ENCODE results near the gene MAB21L4. TPM values are rescaled to one million over a fixed set of nuclear protein-coding genes. Genes with fewer than 3 reads are reported as not detected.
"Not testable (repeated sequence)": the region's sequence is repeated elsewhere in the genome, so short reads cannot be mapped to it uniquely, and the experiment has no call there.

Gene MAB21L4
- total and polyA plus RNA-seq, 10 donors, result 0.04 to 0.70 (median 0.23) TPM; not detected in 6

DNA sequence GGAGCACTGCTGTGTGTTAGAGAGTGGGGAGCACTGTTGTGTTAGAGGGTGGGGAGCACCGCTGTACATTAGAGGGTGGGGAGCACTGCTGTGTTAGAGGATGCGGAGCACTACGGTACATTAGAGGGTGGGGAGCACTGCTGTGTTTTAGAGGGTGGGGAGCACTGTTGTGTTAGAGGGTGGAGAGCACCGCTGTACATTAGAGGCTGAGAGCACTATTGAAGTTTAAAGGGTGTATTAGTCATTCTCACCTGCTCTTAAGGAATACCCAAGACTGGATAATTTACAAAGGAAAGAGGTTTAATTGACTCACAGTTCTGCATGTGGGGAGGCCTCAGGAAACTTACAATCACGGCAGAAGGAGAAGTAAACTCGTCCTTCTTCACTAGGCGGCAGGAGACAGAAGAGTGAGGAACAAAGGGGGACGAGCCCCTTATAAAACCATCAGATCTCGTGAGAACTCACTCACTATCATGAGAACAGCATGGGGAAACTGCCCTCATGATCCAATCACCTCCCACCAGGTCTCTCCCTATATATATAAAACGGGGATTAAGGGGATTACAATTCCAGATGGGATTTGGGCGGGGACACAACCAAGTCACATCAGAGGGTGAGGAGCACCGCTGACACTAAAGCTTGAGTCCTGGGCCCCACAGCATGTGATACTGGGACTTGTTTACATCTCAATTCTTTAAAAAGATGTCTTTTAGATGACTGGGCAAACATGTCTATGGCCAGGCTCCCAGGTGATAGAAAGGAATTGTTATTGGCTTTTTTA is 46.9 kb downstream of the MAB21L4 start:
- Histone ChIP-seq H3K9me3 (peaks cover 0 to 23% (median 8%) of the 10 kb centered on the region in 8 donors), H3K4me1 (peaks cover 0 to 10% (median 3%) of the 10 kb centered on the region in 6 donors), H3K27ac (peak overlapping the region in 1 of 8 donors; percentile 8), H3K4me3 (no peak overlapping the region), H3K27me3 (replicated peaks in 1 of 7) (peaks cover 0 to 9% (median 0%) of the 10 kb centered on the region in 7 donors), H3K36me3 (no peaks in the 10 kb centered on the region)
- no peak for DNase-seq
- intact Hi-C loops (cut with DNase I; ENCODE audit: low total_unique reads), result no loop called here
- WGBS, 5 donors, result 73 to 86% (median 82%) methylated on average over 12 of the region's 12 CpGs
- TF ChIP-seq, protein P1, sequence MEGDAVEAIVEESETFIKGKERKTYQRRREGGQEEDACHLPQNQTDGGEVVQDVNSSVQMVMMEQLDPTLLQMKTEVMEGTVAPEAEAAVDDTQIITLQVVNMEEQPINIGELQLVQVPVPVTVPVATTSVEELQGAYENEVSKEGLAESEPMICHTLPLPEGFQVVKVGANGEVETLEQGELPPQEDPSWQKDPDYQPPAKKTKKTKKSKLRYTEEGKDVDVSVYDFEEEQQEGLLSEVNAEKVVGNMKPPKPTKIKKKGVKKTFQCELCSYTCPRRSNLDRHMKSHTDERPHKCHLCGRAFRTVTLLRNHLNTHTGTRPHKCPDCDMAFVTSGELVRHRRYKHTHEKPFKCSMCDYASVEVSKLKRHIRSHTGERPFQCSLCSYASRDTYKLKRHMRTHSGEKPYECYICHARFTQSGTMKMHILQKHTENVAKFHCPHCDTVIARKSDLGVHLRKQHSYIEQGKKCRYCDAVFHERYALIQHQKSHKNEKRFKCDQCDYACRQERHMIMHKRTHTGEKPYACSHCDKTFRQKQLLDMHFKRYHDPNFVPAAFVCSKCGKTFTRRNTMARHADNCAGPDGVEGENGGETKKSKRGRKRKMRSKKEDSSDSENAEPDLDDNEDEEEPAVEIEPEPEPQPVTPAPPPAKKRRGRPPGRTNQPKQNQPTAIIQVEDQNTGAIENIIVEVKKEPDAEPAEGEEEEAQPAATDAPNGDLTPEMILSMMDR (IDR thresholded peaks at IDR 0.05 in 8 of 11, conservative IDR thresholded peaks at IDR 0.05 in 3 of 11), result no peak
- TF ChIP-seq POLR2A (IDR thresholded peaks at IDR 0.05) (no peak), POLR2AphosphoS5 (IDR thresholded peaks at IDR 0.05) (no peak)

- Histone ChIP-seq H3K4me1 (peaks cover 0 to 10% (median 3%) of the 10 kb centered on the region in 6 donors), H3K27ac (no peak overlapping the region), H3K27me3 (replicated peaks in 1 of 7) (peaks cover 0 to 9% (median 0%) of the 10 kb centered on the region in 7 donors), H3K9me3 (peaks cover 0 to 14% (median 3%) of the 10 kb centered on the region in 8 donors), H3K4me3 (no peak overlapping the region), H3K36me3 (no peaks in the 10 kb centered on the region)
- intact Hi-C loops (cut with DNase I; ENCODE audit: low total_unique reads), result no loop called here
- no peak for TF ChIP-seq POLR2AphosphoS5 (IDR thresholded peaks at IDR 0.05)
- TF ChIP-seq, protein P1 (IDR thresholded peaks at IDR 0.05 in 8 of 11, conservative IDR thresholded peaks at IDR 0.05 in 3 of 11), result no peak
- no peak for TF ChIP-seq POLR2A (IDR thresholded peaks at IDR 0.05)
- DNase-seq, result no peak
- 92 to 96% (median 92%) methylated on average over 13 of the region's 13 CpGs for WGBS, 5 donors
These were observed 48.1 kb downstream of the MAB21L4 start for GRCh38 chr2:240847817-240848216.

- Histone ChIP-seq H3K4me1 (peaks cover 0 to 10% (median 3%) of the 10 kb centered on the region in 6 donors), H3K4me3 (no peak overlapping the region), H3K27me3 (replicated peaks in 1 of 7) (peaks cover 0 to 9% (median 0%) of the 10 kb centered on the region in 7 donors), H3K9me3 (peaks cover 0 to 14% (median 3%) of the 10 kb centered on the region in 8 donors), H3K36me3 (no peaks in the 10 kb centered on the region), H3K27ac (no peak overlapping the region)
- TF ChIP-seq, protein P1 (IDR thresholded peaks at IDR 0.05 in 8 of 11, conservative IDR thresholded peaks at IDR 0.05 in 3 of 11), result no peak
- TF ChIP-seq POLR2AphosphoS5 (IDR thresholded peaks at IDR 0.05), result no peak
- no peak for TF ChIP-seq POLR2A (IDR thresholded peaks at IDR 0.05)
- intact Hi-C loops (cut with DNase I; ENCODE audit: low total_unique reads), result no loop called here
- WGBS, 5 donors, result 88 to 92% (median 90%) methylated on average over 3 to 5 of the region's 5 CpGs
- DNase-seq, result no peak
These were observed 48.9 kb downstream of the MAB21L4 start for GRCh38 chr2:240846873-240847595.

GRCh38 chr2:240846309-240846708 is 49.6 kb downstream of the MAB21L4 start:
- H3K27me3 ChIP-seq (replicated peaks in 1 of 7); H3K4me1 ChIP-seq; intact Hi-C loops (cut with DNase I; ENCODE audit: low total_unique reads); H3K4me3 ChIP-seq; H3K27ac ChIP-seq; H3K36me3 ChIP-seq; DNase-seq: not testable (repeated sequence)
- H3K9me3 ChIP-seq, result peaks cover 0 to 14% (median 3%) of the 10 kb centered on the region in 8 donors
- WGBS, 5 donors, result 79 to 95% (median 85%) methylated on average over 2 of the region's 2 CpGs
